ENCODE data around the gene PDE7B.

Gene PDE7B

DNA sequence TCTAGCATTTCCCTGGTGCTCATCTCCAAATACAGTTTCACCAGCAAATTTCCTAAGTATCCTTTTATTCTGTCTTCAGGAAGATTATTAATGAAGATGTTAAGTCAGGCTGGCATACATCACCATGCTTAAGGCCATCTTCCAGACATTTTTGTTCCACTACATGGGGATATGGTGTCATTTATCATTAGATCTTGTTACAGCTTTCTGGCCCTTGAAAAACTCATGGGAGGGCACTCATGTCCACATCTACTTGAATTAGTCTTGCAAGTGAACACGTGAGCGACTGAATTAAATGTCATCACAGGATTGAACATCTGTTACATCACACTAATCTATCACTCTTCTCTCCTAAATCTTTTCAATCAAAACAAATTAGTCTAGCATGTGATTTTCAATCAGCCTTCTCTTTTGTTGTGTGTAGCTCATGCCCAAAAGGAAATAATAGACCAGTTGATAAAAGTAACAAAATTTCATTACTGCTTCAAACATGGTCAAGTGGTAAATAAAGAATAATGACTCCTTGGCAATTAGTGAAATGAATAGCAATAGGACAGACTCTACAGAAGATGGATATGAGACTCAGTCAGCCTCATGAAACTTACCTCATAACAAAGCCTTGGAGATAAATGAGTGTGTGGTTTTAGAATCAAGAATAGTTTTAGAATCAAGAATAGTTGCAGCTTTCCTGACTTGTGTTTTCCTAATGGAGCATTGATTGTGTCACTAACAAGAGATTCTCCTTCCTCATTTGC is 318.1 kb downstream of the PDE7B start:
- Histone ChIP-seq H3K9me2 (ENCODE audit: low read depth, low read length) (no peaks in the 10 kb centered on the region), H3K27ac (ENCODE audit: low read depth, low read length, poor library complexity, severe bottlenecking) (no peak overlapping the region), H3K4me2 (ENCODE audit: low read length) (no peak overlapping the region), H2AFZ (ENCODE audit: low read length) (no peak overlapping the region), H3K9ac (ENCODE audit: low read length) (no peak overlapping the region), H3K36me3 (ENCODE audit: insufficient read depth, low read length) (no peaks in the 10 kb centered on the region), H3K9me3 (ENCODE audit: low read length) (no peaks in the 10 kb centered on the region), H3K79me2 (ENCODE audit: insufficient read depth, low read length) (no peaks in the 10 kb centered on the region), H3K4me1 (ENCODE audit: insufficient read depth, low read length, severe bottlenecking) (no peaks in the 10 kb centered on the region), H4K20me1 (ENCODE audit: insufficient read depth, low read length) (no peaks in the 10 kb centered on the region), H3K4me3 (ENCODE audit: low read depth, low read length, poor library complexity, severe bottlenecking) (no peak overlapping the region), H3F3A (ENCODE audit: insufficient read depth, low read length) (no peaks in the 10 kb centered on the region), H3K27me3 (ENCODE audit: insufficient read depth, low read length) (no peaks in the 10 kb centered on the region)
- TF ChIP-seq, protein P1, sequence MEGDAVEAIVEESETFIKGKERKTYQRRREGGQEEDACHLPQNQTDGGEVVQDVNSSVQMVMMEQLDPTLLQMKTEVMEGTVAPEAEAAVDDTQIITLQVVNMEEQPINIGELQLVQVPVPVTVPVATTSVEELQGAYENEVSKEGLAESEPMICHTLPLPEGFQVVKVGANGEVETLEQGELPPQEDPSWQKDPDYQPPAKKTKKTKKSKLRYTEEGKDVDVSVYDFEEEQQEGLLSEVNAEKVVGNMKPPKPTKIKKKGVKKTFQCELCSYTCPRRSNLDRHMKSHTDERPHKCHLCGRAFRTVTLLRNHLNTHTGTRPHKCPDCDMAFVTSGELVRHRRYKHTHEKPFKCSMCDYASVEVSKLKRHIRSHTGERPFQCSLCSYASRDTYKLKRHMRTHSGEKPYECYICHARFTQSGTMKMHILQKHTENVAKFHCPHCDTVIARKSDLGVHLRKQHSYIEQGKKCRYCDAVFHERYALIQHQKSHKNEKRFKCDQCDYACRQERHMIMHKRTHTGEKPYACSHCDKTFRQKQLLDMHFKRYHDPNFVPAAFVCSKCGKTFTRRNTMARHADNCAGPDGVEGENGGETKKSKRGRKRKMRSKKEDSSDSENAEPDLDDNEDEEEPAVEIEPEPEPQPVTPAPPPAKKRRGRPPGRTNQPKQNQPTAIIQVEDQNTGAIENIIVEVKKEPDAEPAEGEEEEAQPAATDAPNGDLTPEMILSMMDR (IDR thresholded peaks at IDR 0.05; ENCODE audit: low read length), result no peak
- no peak for TF ChIP-seq EZH2 (IDR thresholded peaks at IDR 0.05; ENCODE audit: borderline replicate concordance, low read length)

DNA sequence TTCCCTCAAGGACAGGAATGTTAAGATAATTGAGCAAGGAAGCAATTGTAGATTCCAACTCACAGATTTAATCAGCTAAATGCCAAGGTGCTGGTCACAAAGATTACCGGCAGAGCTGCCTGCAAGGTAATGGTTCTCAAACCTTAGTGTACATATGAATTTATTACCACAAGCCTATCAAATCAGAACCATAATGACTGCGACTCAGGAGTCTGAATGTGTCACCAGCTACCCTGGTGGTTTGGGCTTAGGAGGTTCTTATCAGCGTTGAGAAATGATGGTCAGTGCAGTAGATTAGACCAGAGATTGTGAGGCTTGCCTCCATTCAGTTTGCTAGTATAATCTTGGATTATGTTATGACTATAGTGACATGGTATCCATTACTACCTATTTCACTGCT is 319.7 kb downstream of the PDE7B start:
- TF ChIP-seq EZH2 (IDR thresholded peaks at IDR 0.05; ENCODE audit: borderline replicate concordance, low read length), result no peak
- TF ChIP-seq, protein P1 (IDR thresholded peaks at IDR 0.05; ENCODE audit: low read length), result no peak
- Histone ChIP-seq H3F3A (ENCODE audit: insufficient read depth, low read length) (no peaks in the 10 kb centered on the region), H3K4me3 (ENCODE audit: low read depth, low read length, poor library complexity, severe bottlenecking) (no peak overlapping the region), H3K4me2 (ENCODE audit: low read length) (no peak overlapping the region), H2AFZ (ENCODE audit: low read length) (no peak overlapping the region), H3K79me2 (ENCODE audit: insufficient read depth, low read length) (no peaks in the 10 kb centered on the region), H3K27me3 (ENCODE audit: insufficient read depth, low read length) (no peaks in the 10 kb centered on the region), H3K9me3 (ENCODE audit: low read length) (no peaks in the 10 kb centered on the region), H3K9me2 (ENCODE audit: low read depth, low read length) (no peaks in the 10 kb centered on the region), H3K27ac (ENCODE audit: low read depth, low read length, poor library complexity, severe bottlenecking) (no peak overlapping the region), H4K20me1 (ENCODE audit: insufficient read depth, low read length) (no peaks in the 10 kb centered on the region), H3K4me1 (ENCODE audit: insufficient read depth, low read length, severe bottlenecking) (no peaks in the 10 kb centered on the region), H3K9ac (ENCODE audit: low read length) (no peak overlapping the region), H3K36me3 (ENCODE audit: insufficient read depth, low read length) (no peaks in the 10 kb centered on the region)

DNA sequence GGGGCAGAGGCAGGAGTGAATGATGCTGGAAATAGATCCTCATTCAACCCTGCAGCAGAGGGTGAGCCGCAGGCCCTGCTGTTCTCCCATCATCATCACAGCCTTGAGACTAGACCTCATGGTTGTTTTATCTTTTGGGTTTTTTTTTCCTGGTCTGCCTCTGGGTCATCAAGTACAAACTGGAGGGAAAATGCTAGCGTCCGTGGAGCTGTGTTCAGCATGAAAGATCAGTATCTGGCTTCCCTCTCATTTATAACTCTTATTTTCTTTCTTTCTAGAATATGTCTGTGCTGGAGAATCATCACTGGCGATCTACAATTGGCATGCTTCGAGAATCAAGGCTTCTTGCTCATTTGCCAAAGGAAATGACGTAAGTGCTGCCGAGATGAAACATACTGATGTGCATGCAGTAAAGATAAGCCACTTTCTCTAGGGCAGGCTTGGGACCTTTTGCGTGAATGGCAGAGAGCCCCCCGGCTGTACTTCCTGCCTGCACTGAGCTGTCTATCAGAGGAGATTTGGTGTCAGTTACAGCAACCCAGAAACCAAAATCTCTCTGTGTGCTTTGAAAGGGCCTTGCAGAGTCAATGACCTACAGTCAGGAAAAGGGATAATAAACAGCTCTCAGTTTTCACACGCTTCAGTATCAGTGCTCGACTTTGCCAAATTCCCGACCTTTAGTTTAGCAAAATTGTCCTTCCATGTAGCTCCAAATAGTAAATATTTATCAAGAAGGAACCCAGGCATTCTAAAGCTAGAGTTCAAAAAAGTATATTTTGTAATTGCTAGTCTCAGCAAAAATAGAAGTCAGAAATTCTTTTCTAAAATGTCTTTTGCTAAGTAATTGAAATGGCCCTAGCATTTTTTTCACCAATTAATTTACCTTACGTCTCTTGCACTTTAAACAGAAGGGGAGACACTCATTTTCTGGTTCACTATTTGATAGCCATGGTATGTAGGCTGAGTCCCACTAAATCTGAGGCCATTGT is 322.3 kb downstream of the PDE7B start:
- H3K4me1 ChIP-seq (ENCODE audit: insufficient read depth, low read length, severe bottlenecking), result no peaks in the 10 kb centered on the region
- H2AFZ ChIP-seq (ENCODE audit: low read length), result no peak overlapping the region
- H3K9me3 ChIP-seq (ENCODE audit: low read length), result no peaks in the 10 kb centered on the region
- H3K9ac ChIP-seq (ENCODE audit: low read length), result no peak overlapping the region
- no peaks in the 10 kb centered on the region for H3K79me2 ChIP-seq (ENCODE audit: insufficient read depth, low read length)
- H3F3A ChIP-seq (ENCODE audit: insufficient read depth, low read length), result no peaks in the 10 kb centered on the region
- H3K27ac ChIP-seq (ENCODE audit: low read depth, low read length, poor library complexity, severe bottlenecking), result no peak overlapping the region
- H3K27me3 ChIP-seq (ENCODE audit: insufficient read depth, low read length), result no peaks in the 10 kb centered on the region
- TF ChIP-seq EZH2 (IDR thresholded peaks at IDR 0.05; ENCODE audit: borderline replicate concordance, low read length), result no peak
- TF ChIP-seq, protein P1 (IDR thresholded peaks at IDR 0.05; ENCODE audit: low read length), result no peak
- H3K9me2 ChIP-seq (ENCODE audit: low read depth, low read length), result no peaks in the 10 kb centered on the region
- H3K4me3 ChIP-seq (ENCODE audit: low read depth, low read length, poor library complexity, severe bottlenecking), result no peak overlapping the region
- H3K36me3 ChIP-seq (ENCODE audit: insufficient read depth, low read length), result no peaks in the 10 kb centered on the region
- no peaks in the 10 kb centered on the region for H4K20me1 ChIP-seq (ENCODE audit: insufficient read depth, low read length)
- no peak overlapping the region for H3K4me2 ChIP-seq (ENCODE audit: low read length)

All from OCI-LY1 (cell line).